Measurements from ENCODE around the gene TMIE.
"Not testable (repeated sequence)": the region's sequence is repeated elsewhere in the genome, so short reads cannot be mapped to it uniquely, and the experiment has no call there.

TMIE gene

GRCh38 chr3:46746711-46747110, 45.5 kb downstream of the TMIE start:
- H3K4me3 ChIP-seq (ENCODE audit: control insufficient read depth, low read depth, low read length): no peak overlapping the region
- TF ChIP-seq CTCF (IDR thresholded peaks at IDR 0.05; ENCODE audit: control insufficient read depth, insufficient read depth, low read depth, low read length, missing control alignments): no peak
- DNase-seq (ENCODE audit: low read depth): no peak

- no peak for DNase-seq (ENCODE audit: low read depth)
- no peak overlapping the region for H3K4me3 ChIP-seq (ENCODE audit: control insufficient read depth, low read depth, low read length)
- no peak for TF ChIP-seq CTCF (IDR thresholded peaks at IDR 0.05; ENCODE audit: control insufficient read depth, insufficient read depth, low read depth, low read length, missing control alignments)
These were observed 47.0 kb downstream of the TMIE start for GRCh38 chr3:46748170-46748569.

GRCh38 chr3:46749129-46749528, 47.9 kb downstream of the TMIE start:
- DNase-seq (ENCODE audit: low read depth): no peak
- no peak for TF ChIP-seq CTCF (IDR thresholded peaks at IDR 0.05; ENCODE audit: control insufficient read depth, insufficient read depth, low read depth, low read length, missing control alignments)
- H3K4me3 ChIP-seq (ENCODE audit: control insufficient read depth, low read depth, low read length): no peak overlapping the region

- no peak for DNase-seq (ENCODE audit: low read depth)
- TF ChIP-seq CTCF (IDR thresholded peaks at IDR 0.05; ENCODE audit: control insufficient read depth, insufficient read depth, low read depth, low read length, missing control alignments): no peak
- no peak overlapping the region for H3K4me3 ChIP-seq (ENCODE audit: control insufficient read depth, low read depth, low read length)
These were observed 49.4 kb downstream of the TMIE start for GRCh38 chr3:46750555-46751038.

- not testable (repeated sequence) for H3K4me3 ChIP-seq (ENCODE audit: control insufficient read depth, low read depth, low read length); DNase-seq (ENCODE audit: low read depth)
These were observed 51.9 kb downstream of the TMIE start for GRCh38 chr3:46753127-46753526.

- no peak overlapping the region for H3K4me3 ChIP-seq (ENCODE audit: control insufficient read depth, low read depth, low read length)
- DNase-seq (ENCODE audit: low read depth): no peak
- TF ChIP-seq CTCF (IDR thresholded peaks at IDR 0.05; ENCODE audit: control insufficient read depth, insufficient read depth, low read depth, low read length, missing control alignments): no peak
These were observed 54.5 kb downstream of the TMIE start for GRCh38 chr3:46755646-46756045.

- H3K4me3 ChIP-seq (ENCODE audit: control insufficient read depth, low read depth, low read length): no peak overlapping the region
- no peak for TF ChIP-seq CTCF (IDR thresholded peaks at IDR 0.05; ENCODE audit: control insufficient read depth, insufficient read depth, low read depth, low read length, missing control alignments)
- DNase-seq (ENCODE audit: low read depth): no peak
These were observed 55.5 kb downstream of the TMIE start for GRCh38 chr3:46756642-46757041.
